HepG2 (cell line): Measurements from ENCODE around the gene RABGEF1. TPM values are rescaled to one million over a fixed set of nuclear protein-coding genes. Genes with fewer than 3 reads are reported as not detected.

Experiments used
- ATAC-seq: fragments of 200-7000 bp; cut with Tn5 transposase; 3 replicates; pipeline ENCODE4 v1.9.1; 2020; ENCODE audit warnings: mild to moderate bottlenecking, moderate library complexity
- BruUV-seq: library from RNA; stranded (reverse); fragments of 400-500 nt; replicated peaks from 2 replicates; lab custom pipeline; 2021; lab: Mats Ljungman, UMichigan
- CTCF ChIA-PET: fragments of 300-600 bp; formaldehyde crosslinking; extraction: SDS; loops from one replicate; lab custom pipeline; 2021; ENCODE audit warnings: low total read pairs, inconsistent platforms, low intra/inter-chr PET ratio; lab: Yijun Ruan, JAX
- POLR2A ChIA-PET: fragments of 350-600 bp; sonication (Branson Sonifier 250); formaldehyde crosslinking; loops from one replicate; lab custom pipeline; 2020; ENCODE audit warnings: antibody characterized with exemption, inconsistent platforms; lab: Yijun Ruan, JAX
- DNase-seq: peaks from one replicate; pipeline ENCODE4 v3.0.0-alpha.2; 2015; ENCODE audit warnings: low spot score
- FAIRE-seq: peaks from 3 replicates; lab custom pipeline; 2011; peaks lifted over from hg19 to GRCh38; lab: Jason Lieb, UNC
- H2AFZ ChIP-seq: one replicate; pipeline ENCODE4 v1.6.1; 2011; ENCODE audit warnings: low read length, inconsistent platforms
- H3K27ac ChIP-seq: fragments of 300-600 bp; 3 replicates; pipeline ENCODE4 v1.8.0; 2011; ENCODE audit warnings: mixed run types, mild to moderate bottlenecking, mixed read lengths, low read length, inconsistent platforms; ENCODE audit not compliant: insufficient read depth; ENCODE audit errors: extremely low read length
- H3K27me3 ChIP-seq, 2 experiments: fragments of 200-600 bp in 1 of 2; 2 replicates in 1 of 2; 3 replicates in 1 of 2; pipeline versions ENCODE4 v1.6.0 to v1.8.0; 2011; ENCODE audit warnings: low read length in 2 of 2, mild to moderate bottlenecking in 2 of 2, moderate library complexity in 2 of 2, inconsistent platforms in 1 of 2; ENCODE audit not compliant: insufficient read depth in 2 of 2, control insufficient read depth in 1 of 2
- H3K36me3 ChIP-seq, 2 experiments: fragments of 200-600 bp in 1 of 2; replicated peaks in 1 of 2; 2 replicates in 1 of 2; 3 replicates in 1 of 2; pipeline versions ENCODE4 v1.5.1 to v1.8.0; 2011; ENCODE audit warnings: low read length in 2 of 2, inconsistent platforms in 1 of 2; ENCODE audit not compliant: insufficient read depth in 2 of 2, control insufficient read depth in 1 of 2
- H3K4me1 ChIP-seq: 2 replicates; pipeline ENCODE4 v1.5.1; 2012; ENCODE audit warnings: low read length, inconsistent platforms; ENCODE audit not compliant: insufficient read depth
- H3K4me2 ChIP-seq: 2 replicates; pipeline ENCODE4 v1.6.0; 2011; ENCODE audit warnings: low read depth, low read length, inconsistent platforms
- H3K4me3 ChIP-seq, 3 experiments: fragments of 200-600 bp in 1 of 3; sonication (generic), shearing (Covaris generic) in 1 of 3; replicated peaks in 1 of 3; 2 replicates each; pipeline ENCODE4 v1.5.1; 2011 to 2016; ENCODE audit warnings: low read length in 3 of 3, inconsistent platforms in 2 of 3, low read depth in 2 of 3, mild to moderate bottlenecking in 2 of 3, control low read depth in 1 of 3, mixed read lengths in 1 of 3; ENCODE audit not compliant: insufficient read depth in 1 of 3
- H3K79me2 ChIP-seq: one replicate; pipeline ENCODE4 v1.6.1; 2011; ENCODE audit warnings: low read length, inconsistent platforms; ENCODE audit not compliant: insufficient read depth
- H3K9ac ChIP-seq: 2 replicates; pipeline ENCODE4 v1.6.0; 2011; ENCODE audit warnings: mild to moderate bottlenecking, low read depth, low read length, inconsistent platforms; ENCODE audit not compliant: insufficient read depth
- H3K9me3 ChIP-seq: 2 replicates; pipeline ENCODE4 v1.5.1; 2012; ENCODE audit warnings: mild to moderate bottlenecking, low read length
- H4K20me1 ChIP-seq: 2 replicates; pipeline ENCODE4 v1.6.0; 2011; ENCODE audit warnings: inconsistent platforms, mild to moderate bottlenecking, low read length, moderate library complexity; ENCODE audit not compliant: insufficient read depth
- ARNT ChIP-seq: fragments of 450-650 bp; IDR thresholded peaks from 2 replicates; pipeline ENCODE4 v1.6.1; 2017
- ATAD3A ChIP-seq: sonication (generic); formaldehyde crosslinking; IDR thresholded peaks from 2 replicates; pipeline ENCODE4 v1.4.0; 2020; ENCODE audit warnings: missing genetic modification reagents
- DNMT3B ChIP-seq: conservative IDR thresholded peaks from 2 replicates; pipeline ENCODE4 v1.6.1; 2016; ENCODE audit warnings: missing biosample characterization, control low read depth
- FOXA1 ChIP-seq, 2 experiments: fragments of 450-650 bp in 1 of 2; sonication (generic) in 1 of 2; formaldehyde crosslinking in 1 of 2; IDR thresholded peaks; 2 replicates each; pipeline versions ENCODE4 v1.4.0 to v1.6.1; 2016 to 2020; ENCODE audit warnings: missing genetic modification reagents in 1 of 2
- PTBP1 ChIP-seq: fragments of 200-400 bp; formaldehyde crosslinking; IDR thresholded peaks from 2 replicates; pipeline ENCODE4 v1.6.1; 2018; ENCODE audit warnings: low read length, low read depth; ENCODE audit not compliant: poor library complexity, severe bottlenecking
- SIN3A ChIP-seq: IDR thresholded peaks from 2 replicates; pipeline ENCODE4 v1.6.1; 2011; ENCODE audit warnings: low read depth, mild to moderate bottlenecking, control low read depth, low read length, borderline replicate concordance
- SP2 ChIP-seq: sonication (generic); formaldehyde crosslinking; IDR thresholded peaks from 2 replicates; pipeline ENCODE4 v1.5.1; 2020; ENCODE audit warnings: mild to moderate bottlenecking, missing genetic modification reagents
- ZEB1 ChIP-seq: IDR thresholded peaks from 2 replicates; pipeline ENCODE4 v1.6.1; 2012; ENCODE audit warnings: mild to moderate bottlenecking, low read depth, inconsistent platforms; ENCODE audit not compliant: insufficient replicate concordance
- ZNF124 ChIP-seq: sonication (generic); formaldehyde crosslinking; IDR thresholded peaks from 2 replicates; pipeline ENCODE4 v1.4.0; 2020; ENCODE audit warnings: missing genetic modification reagents
- ZNF430 ChIP-seq: sonication (generic); formaldehyde crosslinking; IDR thresholded peaks from 2 replicates; pipeline ENCODE4 v1.9.0; 2021; ENCODE audit warnings: mild to moderate bottlenecking, missing genetic modification reagents
- ZNF446 ChIP-seq: sonication (generic); formaldehyde crosslinking; IDR thresholded peaks from 2 replicates; pipeline ENCODE4 v1.5.0; 2020; ENCODE audit warnings: mild to moderate bottlenecking, missing genetic modification reagents
- ZNF550 ChIP-seq: sonication (generic); formaldehyde crosslinking; IDR thresholded peaks from 2 replicates; pipeline ENCODE4 v1.4.0; 2020; ENCODE audit warnings: mild to moderate bottlenecking, missing genetic modification reagents, borderline replicate concordance
- ZNF619 ChIP-seq: sonication (generic); formaldehyde crosslinking; IDR thresholded peaks from 2 replicates; pipeline ENCODE4 v1.4.0; 2020; ENCODE audit warnings: mild to moderate bottlenecking, missing genetic modification reagents
- ZNF674 ChIP-seq: sonication (generic); formaldehyde crosslinking; IDR thresholded peaks from 2 replicates; pipeline ENCODE4 v1.5.0; 2020; ENCODE audit warnings: low read depth, mild to moderate bottlenecking, missing genetic modification reagents
- WGBS: methylation state at CpG from one replicate; pipeline ENCODE4 v1.1.6; 2017; ENCODE audit warnings: low lambda C conversion rate; 5-methylcytosine and 5-hydroxymethylcytosine counted together
- in situ Hi-C: cut with HindIII; loops from 2 replicates; pipeline ENCODE4 v1.10.0; 2017; ENCODE audit warnings: low pct_unique_long_range_greater_than_20kb; ENCODE audit not compliant: extremely low pct_ligation_motif_present
- intact Hi-C: fragments of 100-400 bp; cut with micrococcal nuclease; formaldehyde crosslinking; loops from one replicate; pipeline ENCODE4 v1.10.0; 2022; ENCODE audit not compliant: unreplicated experiment
- polyA plus RNA-seq, 8 experiments: library from polyadenylated mRNA; depleted of rRNA in 3 of 8; stranded (reverse) in 7 of 8; unstranded in 1 of 8; fragments of >200 nt; fragmentation: Illumina TruSeq in 4 of 8; extraction: Trizol in 4 of 8; gene quantifications; 2 replicates each; pipeline versions ENCODE4 v1.2.1 to v1.2.3, GENCODE V29; 2011 to 2016; ENCODE audit warnings: low read depth in 4 of 8, missing spikeins in 1 of 8, mixed read lengths in 1 of 8; ENCODE audit not compliant: insufficient read depth in 1 of 8
- total RNA-seq, 5 experiments: library from RNA; depleted of rRNA; stranded (reverse); fragments of >200 nt; fragmentation: Illumina TruSeq; extraction: Trizol; gene quantifications; 2 replicates each; pipeline ENCODE4 v1.2.3, GENCODE V29; 2016; ENCODE audit warnings: low read depth in 1 of 5
- TF ChIP-seq, protein P1 (sequence below): sonication (generic); formaldehyde crosslinking; IDR thresholded peaks from 2 replicates; pipeline ENCODE4 v1.5.1; 2020; ENCODE audit warnings: missing genetic modification reagents, mild to moderate bottlenecking, borderline replicate concordance
- TF ChIP-seq, protein P2 (sequence below): sonication (generic); formaldehyde crosslinking; IDR thresholded peaks from 2 replicates; pipeline ENCODE4 v1.4.0; 2020; ENCODE audit warnings: missing genetic modification reagents

RABGEF1 gene
- total and polyA plus RNA-seq, 2 of the 13 experiments (the other 11 are each of a cell fraction or from before 2014, with no cell fraction given) = 22.7 to 35.3 TPM

DNA sequence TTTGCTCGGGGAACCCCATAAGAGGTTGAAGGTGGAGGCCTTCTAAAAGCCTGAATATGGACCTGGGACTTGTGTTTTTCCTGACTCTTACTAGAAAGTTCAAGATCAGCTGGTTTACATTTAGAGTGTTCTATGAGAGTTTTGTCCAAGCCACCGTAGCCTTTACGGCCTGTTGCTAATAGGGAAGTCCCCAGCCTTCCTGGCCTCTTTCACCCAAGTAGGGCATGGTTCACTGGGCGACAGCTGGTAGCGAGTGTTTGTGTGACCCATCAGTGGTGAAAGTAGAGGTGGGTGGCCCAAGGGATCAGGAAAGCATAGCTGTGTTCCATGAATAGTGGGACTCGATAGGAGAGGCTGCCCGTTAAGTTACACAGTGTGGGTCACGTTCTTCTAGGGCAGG is 60.1 kb downstream of the RABGEF1 start:
- Histone ChIP-seq H3K4me3 (no peak overlapping the region), H3K79me2 (no peaks in the 10 kb centered on the region), H3K36me3 (peaks cover 17 to 83% of the 10 kb centered on the region in 2 experiments), H4K20me1 (no peaks in the 10 kb centered on the region), H3K27me3 (no peaks in the 10 kb centered on the region), H2AFZ (no peak overlapping the region), H3K4me2 (no peak overlapping the region), H3K27ac (no peak overlapping the region), H3K9me3 (no peaks in the 10 kb centered on the region), H3K4me1 (no peaks in the 10 kb centered on the region), H3K9ac (no peak overlapping the region)
- TF ChIP-seq PTBP1 (no peak), ZNF124 (CRISPR knock-in tag) (no peak), SIN3A (no peak), DNMT3B (CRISPR knock-in tag) (no peak)
- TF ChIP-seq, protein P1, sequence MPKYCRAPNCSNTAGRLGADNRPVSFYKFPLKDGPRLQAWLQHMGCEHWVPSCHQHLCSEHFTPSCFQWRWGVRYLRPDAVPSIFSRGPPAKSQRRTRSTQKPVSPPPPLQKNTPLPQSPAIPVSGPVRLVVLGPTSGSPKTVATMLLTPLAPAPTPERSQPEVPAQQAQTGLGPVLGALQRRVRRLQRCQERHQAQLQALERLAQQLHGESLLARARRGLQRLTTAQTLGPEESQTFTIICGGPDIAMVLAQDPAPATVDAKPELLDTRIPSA = no peak
- in situ Hi-C loops (no loop called here), intact Hi-C loops (no loop called here)
- ChIA-PET POLR2A (no interaction called here), CTCF (no interaction called here)
- DNase-seq = no peak
- BruUV-seq = no TSS peak
- no peak for FAIRE-seq
- 96% methylated on average over 8 of the region's 8 CpGs for WGBS
- no peak for ATAC-seq

DNA sequence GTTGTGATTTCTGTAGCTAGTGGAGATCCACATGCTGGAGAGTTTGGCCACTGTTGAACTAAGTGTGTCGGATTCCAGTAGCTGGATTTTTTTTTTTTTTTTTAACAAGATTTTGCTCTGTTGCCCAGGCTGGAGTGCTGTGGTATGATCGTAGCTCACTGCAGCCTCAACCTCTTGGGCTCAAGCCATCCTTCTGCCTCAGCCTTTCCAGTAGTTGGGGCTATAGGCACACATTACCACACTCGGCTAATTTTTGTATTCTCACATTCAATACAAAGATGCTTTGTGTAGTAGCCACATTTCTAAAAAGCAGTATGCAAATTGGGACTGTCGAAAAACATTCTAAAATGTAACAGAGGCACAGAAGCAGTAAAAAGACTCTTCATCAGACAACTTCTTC is 63.5 kb downstream of the RABGEF1 start:
- Histone ChIP-seq H4K20me1 (no peaks in the 10 kb centered on the region), H3K36me3 (peaks cover 23 to 85% of the 10 kb centered on the region in 2 experiments), H3K4me1 (no peaks in the 10 kb centered on the region), H3K9ac (no peak overlapping the region), H3K79me2 (no peaks in the 10 kb centered on the region), H3K4me2 (no peak overlapping the region), H3K4me3 (no peak overlapping the region), H3K9me3 (no peaks in the 10 kb centered on the region), H2AFZ (no peak overlapping the region), H3K27me3 (no peaks in the 10 kb centered on the region), H3K27ac (no peak overlapping the region)
- ChIA-PET CTCF (no interaction called here), POLR2A (no interaction called here)
- FAIRE-seq (no peak), DNase-seq (no peak), ATAC-seq (no peak)
- WGBS = 96% methylated on average over 4 of the region's 4 CpGs
- in situ Hi-C loops (no loop called here), intact Hi-C loops (no loop called here)
- BruUV-seq = no TSS peak
- TF ChIP-seq ZNF430 (CRISPR knock-in tag) = no peak
- TF ChIP-seq ATAD3A (CRISPR knock-in tag) = no peak
- no peak for TF ChIP-seq SP2 (CRISPR knock-in tag)
- TF ChIP-seq FOXA1 (IDR thresholded peaks at IDR 0.05) = no peak
- no peak for TF ChIP-seq FOXA1 (CRISPR knock-in tag; IDR thresholded peaks at IDR 0.05)
- no peak for TF ChIP-seq ZNF674 (CRISPR knock-in tag)
- TF ChIP-seq ZNF619 (CRISPR knock-in tag) = no peak
- TF ChIP-seq ZEB1 = no peak
- TF ChIP-seq ZNF446 (CRISPR knock-in tag) = no peak
- TF ChIP-seq ARNT = no peak
- TF ChIP-seq, protein P2, sequence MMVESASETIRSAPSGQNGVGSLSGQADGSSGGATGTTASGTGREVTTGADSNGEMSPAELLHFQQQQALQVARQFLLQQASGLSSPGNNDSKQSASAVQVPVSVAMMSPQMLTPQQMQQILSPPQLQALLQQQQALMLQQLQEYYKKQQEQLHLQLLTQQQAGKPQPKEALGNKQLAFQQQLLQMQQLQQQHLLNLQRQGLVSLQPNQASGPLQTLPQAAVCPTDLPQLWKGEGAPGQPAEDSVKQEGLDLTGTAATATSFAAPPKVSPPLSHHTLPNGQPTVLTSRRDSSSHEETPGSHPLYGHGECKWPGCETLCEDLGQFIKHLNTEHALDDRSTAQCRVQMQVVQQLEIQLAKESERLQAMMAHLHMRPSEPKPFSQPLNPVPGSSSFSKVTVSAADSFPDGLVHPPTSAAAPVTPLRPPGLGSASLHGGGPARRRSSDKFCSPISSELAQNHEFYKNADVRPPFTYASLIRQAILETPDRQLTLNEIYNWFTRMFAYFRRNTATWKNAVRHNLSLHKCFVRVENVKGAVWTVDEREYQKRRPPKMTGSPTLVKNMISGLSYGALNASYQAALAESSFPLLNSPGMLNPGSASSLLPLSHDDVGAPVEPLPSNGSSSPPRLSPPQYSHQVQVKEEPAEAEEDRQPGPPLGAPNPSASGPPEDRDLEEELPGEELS (CRISPR knock-in tag) = no peak
- TF ChIP-seq ZNF550 (CRISPR knock-in tag) = no peak
